K562 (cell line): ENCODE data around the gene FBXO17. TPM values are rescaled to one million over a fixed set of nuclear protein-coding genes. Genes with fewer than 3 reads are reported as not detected.

Source experiments
- ATAC-seq: fragments of 200-7000 bp; cut with Tn5 transposase; 3 replicates; pipeline ENCODE4 v1.9.1; 2020; ENCODE audit warnings: moderate library complexity
- BruUV-seq: library from RNA; stranded (reverse); fragments of 400-500 nt; replicated peaks from 2 replicates; lab custom pipeline; 2021; lab: Mats Ljungman, UMichigan
- CTCF ChIA-PET: fragments of 300-600 bp; formaldehyde crosslinking; extraction: SDS; loops from one replicate; lab custom pipeline; 2021; ENCODE audit warnings: low intra/inter-chr PET ratio; lab: Yijun Ruan, JAX
- POLR2A ChIA-PET: fragments of 300-600, 350-650 bp; sonication (Branson Sonifier 250); formaldehyde crosslinking; extraction: SDS; loops from one replicate; lab custom pipeline; 2021; ENCODE audit warnings: antibody characterized with exemption, inconsistent platforms; lab: Yijun Ruan, JAX
- DNase-seq, 4 experiments: peaks; one replicate each; pipeline versions ENCODE4 v3.0.0 to v3.0.0-alpha.2; 2011 to 2018; ENCODE audit warnings: low spot score in 3 of 4, mixed read lengths in 3 of 4; ENCODE audit errors: extremely low read depth in 1 of 4
- FAIRE-seq: peaks from 2 replicates; lab custom pipeline; 2011; peaks lifted over from hg19 to GRCh38; lab: Jason Lieb, UNC
- H2AFZ ChIP-seq: 2 replicates; pipeline ENCODE4 v1.6.0; 2011; ENCODE audit warnings: low read depth, low read length, control low read depth, inconsistent platforms
- H3K27ac ChIP-seq: fragments of 200-600 bp; 3 replicates; pipeline ENCODE4 v1.8.0; 2011; ENCODE audit warnings: low read depth, mild to moderate bottlenecking, control low read depth, inconsistent platforms, low read length, moderate library complexity, mixed read lengths; ENCODE audit errors: extremely low read depth
- H3K27me3 ChIP-seq, 2 experiments: fragments of 300-600 bp in 1 of 2; 2 replicates in 1 of 2; 3 replicates in 1 of 2; pipeline versions ENCODE4 v1.6.0 to v1.8.0; 2011; ENCODE audit warnings: inconsistent platforms in 2 of 2, low read length in 2 of 2, mild to moderate bottlenecking in 1 of 2, mixed read lengths in 1 of 2, moderate library complexity in 1 of 2; ENCODE audit not compliant: control insufficient read depth in 2 of 2, insufficient read depth in 2 of 2
- H3K36me3 ChIP-seq: fragments of 300-600 bp; 3 replicates; pipeline ENCODE4 v1.8.0; 2011; ENCODE audit warnings: mild to moderate bottlenecking, low read length, inconsistent platforms; ENCODE audit not compliant: control insufficient read depth, insufficient read depth
- H3K4me1 ChIP-seq, 2 experiments: fragments of 200-600 bp in 1 of 2; replicated peaks in 1 of 2; 2 replicates in 1 of 2; 3 replicates in 1 of 2; pipeline versions ENCODE4 v1.5.1 to v1.8.0; 2011; ENCODE audit warnings: inconsistent platforms in 2 of 2, low read length in 2 of 2, mild to moderate bottlenecking in 1 of 2, mixed read lengths in 1 of 2, moderate library complexity in 1 of 2; ENCODE audit not compliant: control insufficient read depth in 2 of 2, insufficient read depth in 2 of 2
- H3K4me2 ChIP-seq: 2 replicates; pipeline ENCODE4 v1.6.1; 2011; ENCODE audit warnings: low read length, control low read depth, inconsistent platforms, mixed read lengths; ENCODE audit not compliant: insufficient read depth
- H3K4me3 ChIP-seq: fragments of 200-600 bp; sonication (generic), shearing (Covaris generic); 2 replicates; pipeline ENCODE4 v1.5.1; 2016; ENCODE audit warnings: control low read depth, inconsistent platforms
- H3K79me2 ChIP-seq: fragments of 200-600 bp; 3 replicates; pipeline ENCODE4 v1.8.0; 2011; ENCODE audit warnings: low read length, inconsistent platforms; ENCODE audit not compliant: control insufficient read depth, insufficient read depth
- H3K9ac ChIP-seq, 2 experiments: 2 replicates each; pipeline versions ENCODE4 v1.6.0 to v1.6.1; 2011; ENCODE audit warnings: low read depth in 2 of 2, low read length in 2 of 2, control low read depth in 1 of 2, inconsistent platforms in 1 of 2, mild to moderate bottlenecking in 1 of 2, mixed read lengths in 1 of 2; ENCODE audit not compliant: insufficient read depth in 1 of 2
- H3K9me1 ChIP-seq: one replicate; pipeline ENCODE4 v1.6.0; 2011; ENCODE audit warnings: inconsistent platforms, mild to moderate bottlenecking, low read length, moderate library complexity; ENCODE audit not compliant: control insufficient read depth, insufficient read depth
- H3K9me3 ChIP-seq: replicated peaks from 2 replicates; pipeline ENCODE4 v1.5.1; 2011; ENCODE audit warnings: low read depth, low read length, inconsistent platforms; ENCODE audit not compliant: control insufficient read depth, insufficient read depth
- H4K20me1 ChIP-seq: replicated peaks from 2 replicates; pipeline ENCODE4 v1.6.1; 2011; ENCODE audit warnings: low read length, inconsistent platforms, mixed read lengths; ENCODE audit not compliant: control insufficient read depth, insufficient read depth
- FOSL1 ChIP-seq: fragments of 200-800 bp; sonication (Bioruptor generic); conservative IDR thresholded peaks from 2 replicates; pipeline ENCODE4 v1.6.1; 2016; ENCODE audit warnings: missing genetic modification characterization, missing compliant biosample characterization
- RBFOX2 ChIP-seq: fragments of 200-400 bp; formaldehyde crosslinking; IDR thresholded peaks from 2 replicates; pipeline ENCODE4 v1.6.1; 2017; ENCODE audit warnings: low read depth, mild to moderate bottlenecking, low read length, moderate library complexity
- RNF2 ChIP-seq: sonication (generic); IDR thresholded peaks from 2 replicates; pipeline ENCODE4 v1.6.1; 2016
- RUNX1 ChIP-seq: sonication (generic); IDR thresholded peaks from 2 replicates; pipeline ENCODE4 v1.6.1; 2016; ENCODE audit warnings: antibody characterized with exemption, low read depth
- SPI1 ChIP-seq: IDR thresholded peaks from 2 replicates; pipeline ENCODE4 v1.6.1; 2011; ENCODE audit warnings: low read depth, low read length, control low read depth, borderline replicate concordance
- ZNF561 ChIP-seq: fragments of 450-650 bp; formaldehyde crosslinking; conservative IDR thresholded peaks from 2 replicates; pipeline ENCODE4 v1.4.0; 2020; ENCODE audit warnings: mild to moderate bottlenecking, moderate library complexity
- WGBS: fragments of 100-300 bp; shearing (Covaris generic); methylation state at CpG from one replicate; pipeline ENCODE4 v1.1.6; 2016; ENCODE audit warnings: low coverage, mixed read lengths; ENCODE audit not compliant: insufficient coverage; ENCODE audit errors: missing lambda C conversion rate; 5-methylcytosine and 5-hydroxymethylcytosine counted together
- in situ Hi-C: fragments of 300-500 bp; cut with MboI; formaldehyde crosslinking; loops from 4 replicates; pipeline ENCODE4 v1.15.0; 2018; ENCODE audit warnings: inconsistent platforms, mixed read lengths
- intact Hi-C: fragments of 100-400 bp; cut with micrococcal nuclease; formaldehyde crosslinking; loops from 2 replicates; pipeline ENCODE4 v1.14.2; 2022
- polyA plus RNA-seq, 8 experiments: library from polyadenylated mRNA; depleted of rRNA in 4 of 8; stranded (reverse) in 5 of 8; unstranded in 3 of 8; fragments of >200 nt; fragmentation: Nextera tagmentation in 2 of 8; fragmentation: Illumina TruSeq in 1 of 8; extraction: Ambion mirVana in 2 of 8; extraction: Trizol in 1 of 8; gene quantifications; 2 replicates each; pipeline versions ENCODE4 v1.2.1 to v1.2.3, GENCODE V29; 2011 to 2014; ENCODE audit warnings: inconsistent platforms in 1 of 8, missing spikeins in 1 of 8
- total RNA-seq, 7 experiments: library from RNA; depleted of rRNA in 6 of 7; stranded (reverse); fragments of >200 nt in 6 of 7; fragmentation: Illumina TruSeq in 2 of 7; extraction: Trizol in 2 of 7; gene quantifications; 2 replicates each; pipeline versions ENCODE4 v1.2.1 to v1.2.3, GENCODE V29; 2011 to 2021; ENCODE audit warnings: low replicate concordance in 1 of 7
- TF ChIP-seq, protein P1 (sequence below): sonication (generic); formaldehyde crosslinking; IDR thresholded peaks from 2 replicates; pipeline ENCODE4 v1.9.0; 2022; ENCODE audit warnings: mild to moderate bottlenecking, missing genetic modification reagents
- TF ChIP-seq, protein P2 (sequence below): fragments of 250-450 bp; sonication (Bioruptor Pico); IDR thresholded peaks from 2 replicates; pipeline ENCODE4 v1.9.0; 2021; ENCODE audit warnings: mild to moderate bottlenecking

FBXO17 gene
- total and polyA plus RNA-seq, 9 of the 15 experiments (the other 6 are each of a cell fraction or from before 2014, with no cell fraction given): 4.1 to 27.1 (median 19.0) TPM

DNA sequence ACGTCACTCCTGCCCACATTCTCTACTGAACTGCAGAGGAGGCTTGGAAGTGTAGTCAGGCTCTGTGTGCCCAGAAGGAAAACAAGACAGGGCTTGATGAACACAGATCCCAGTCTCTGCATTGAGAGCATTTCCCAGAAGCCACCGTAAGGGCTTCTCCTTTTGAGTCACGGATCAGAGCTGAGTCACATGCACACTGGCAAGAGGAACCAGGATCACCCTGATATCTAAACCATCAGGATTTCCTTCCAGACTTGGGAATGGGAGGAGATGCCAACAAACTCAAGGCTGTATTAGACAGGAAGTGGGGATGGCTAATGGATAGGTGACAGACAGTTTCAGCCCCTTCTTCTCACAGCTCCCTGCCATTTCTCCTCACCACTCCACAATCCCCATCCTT, 17.7 kb upstream of the FBXO17 start:
- H3K27ac ChIP-seq: no peak overlapping the region
- no peaks in the 10 kb centered on the region for H3K9me1 ChIP-seq
- BruUV-seq: no TSS peak
- POLR2A ChIA-PET: interaction anchor here (0.6 kb wide), 1 partner anchor 331 kb away, joined by 3 read pairs; no protein-coding TSS in a partner anchor
- in situ Hi-C loops: no loop called here
- H3K9ac ChIP-seq: no peak overlapping the region
- intact Hi-C loops: no loop called here
- no peak overlapping the region for H2AFZ ChIP-seq
- ATAC-seq (no peak), FAIRE-seq (peak; percentile 42), DNase-seq (no peak)
- H3K27me3 ChIP-seq: peaks cover 6 to 37% of the 10 kb centered on the region in 2 experiments; a peak in 4 of 5 replicates
- H3K9me3 ChIP-seq: no peaks in the 10 kb centered on the region
- no peaks in the 10 kb centered on the region for H4K20me1 ChIP-seq
- peaks cover 0 to 5% of the 10 kb centered on the region in 2 experiments; a peak in 2 of 5 replicates for H3K4me1 ChIP-seq
- no peaks in the 10 kb centered on the region for H3K36me3 ChIP-seq
- CTCF ChIA-PET: no interaction called here
- 5% methylated on average over 3 of the region's 3 CpGs for WGBS
- no peak overlapping the region for H3K4me2 ChIP-seq
- no peak overlapping the region for H3K4me3 ChIP-seq
- no peaks in the 10 kb centered on the region for H3K79me2 ChIP-seq
- TF ChIP-seq RBFOX2 (no peak), RUNX1 (no peak), ZNF561 (CRISPR knock-in tag) (no peak), RNF2 (no peak), FOSL1 (peak; percentile 60; the same call in 1 of the 2 replicates), SPI1 (peak; percentile 75; the same call in 1 of the 2 replicates)
- TF ChIP-seq, protein P1, sequence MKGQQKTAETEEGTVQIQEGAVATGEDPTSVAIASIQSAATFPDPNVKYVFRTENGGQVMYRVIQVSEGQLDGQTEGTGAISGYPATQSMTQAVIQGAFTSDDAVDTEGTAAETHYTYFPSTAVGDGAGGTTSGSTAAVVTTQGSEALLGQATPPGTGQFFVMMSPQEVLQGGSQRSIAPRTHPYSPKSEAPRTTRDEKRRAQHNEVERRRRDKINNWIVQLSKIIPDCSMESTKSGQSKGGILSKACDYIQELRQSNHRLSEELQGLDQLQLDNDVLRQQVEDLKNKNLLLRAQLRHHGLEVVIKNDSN (CRISPR knock-in tag): 0 out of 2 replicates have a peak, but pooled peaks have one; percentile 7
- TF ChIP-seq, protein P2, sequence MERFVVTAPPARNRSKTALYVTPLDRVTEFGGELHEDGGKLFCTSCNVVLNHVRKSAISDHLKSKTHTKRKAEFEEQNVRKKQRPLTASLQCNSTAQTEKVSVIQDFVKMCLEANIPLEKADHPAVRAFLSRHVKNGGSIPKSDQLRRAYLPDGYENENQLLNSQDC (CRISPR knock-in tag): no peak
